B cell (primary cell): ENCODE results near the gene INF2. TPM values are rescaled to one million over a fixed set of nuclear protein-coding genes. Genes with fewer than 3 reads are reported as not detected.

Experiments
- ATAC-seq: fragments of 200-7000 bp; cut with Tn5 transposase; one replicate; pipeline ENCODE4 v1.10.0; 2021; ENCODE audit warnings: low read depth, mild to moderate bottlenecking, moderate number of reproducible peaks, moderate library complexity
- CTCF ChIA-PET: fragments of 350-600 bp; sonication (Branson Sonifier 250); formaldehyde crosslinking; loops from one replicate; lab custom pipeline; 2021; ENCODE audit warnings: antibody characterized with exemption, inconsistent platforms; lab: Charles Lee
- POLR2A ChIA-PET: fragments of 350-600 bp; sonication (Branson Sonifier 250); formaldehyde crosslinking; loops from one replicate; lab custom pipeline; 2021; ENCODE audit warnings: antibody characterized with exemption; lab: Charles Lee
- DNase-seq: peaks from one replicate; pipeline ENCODE4 v3.0.0; 2013
- H2AFZ ChIP-seq: 2 replicates; pipeline ENCODE4 v1.6.1; 2012; ENCODE audit warnings: mild to moderate bottlenecking, low read depth, low read length; ENCODE audit not compliant: insufficient read depth, poor library complexity, severe bottlenecking
- H3K27ac ChIP-seq, 2 donors: 1 replicate in 1 of 2; 2 replicates in 1 of 2; pipeline ENCODE4 v1.5.1; 2012 to 2013; ENCODE audit warnings: low read length in 2 of 2, mild to moderate bottlenecking in 2 of 2, moderate library complexity in 1 of 2
- H3K27me3 ChIP-seq, 4 experiments: fragments of 200-600 bp in 1 of 4; sonication (generic) in 1 of 4; replicated peaks in 1 of 4; 1 replicate in 2 of 4; 2 replicates in 2 of 4; pipeline versions ENCODE4 v1.6.1 to v1.7.0; 2013 to 2016; ENCODE audit warnings: low read length in 3 of 4, mild to moderate bottlenecking in 2 of 4, mixed read lengths in 1 of 4, moderate library complexity in 1 of 4; ENCODE audit not compliant: insufficient read depth in 4 of 4, control insufficient read depth in 3 of 4; ENCODE audit errors: control extremely low read depth in 1 of 4
- H3K36me3 ChIP-seq, 2 experiments: replicated peaks in 1 of 2; 1 replicate in 1 of 2; 2 replicates in 1 of 2; pipeline versions ENCODE4 v1.6.1 to v1.7.1; 2013; ENCODE audit warnings: low read length in 1 of 2; ENCODE audit not compliant: insufficient read depth in 2 of 2, control insufficient read depth in 1 of 2; ENCODE audit errors: control extremely low read depth in 1 of 2, extremely low read depth in 1 of 2
- H3K4me1 ChIP-seq, 2 donors: fragments of 200-600 bp in 1 of 2; sonication (generic) in 1 of 2; 1 replicate in 1 of 2; 2 replicates in 1 of 2; pipeline versions ENCODE4 v1.5.1 to v1.6.1; 2013 to 2017; ENCODE audit warnings: low read length in 2 of 2; ENCODE audit not compliant: control insufficient read depth in 2 of 2, insufficient read depth in 2 of 2
- H3K4me2 ChIP-seq: replicated peaks from 2 replicates; pipeline ENCODE3; 2012; ENCODE audit warnings: mild to moderate bottlenecking, low read depth, low read length; ENCODE audit not compliant: poor library complexity, severe bottlenecking
- H3K4me3 ChIP-seq, 5 experiments: fragments of 200-600 bp in 1 of 5; sonication (generic) in 1 of 5; 1 replicate in 3 of 5; 2 replicates in 2 of 5; pipeline versions ENCODE4 v1.5.1 to v1.7.0; 2011 to 2016; ENCODE audit warnings: low read length in 4 of 5, mild to moderate bottlenecking in 4 of 5, low read depth in 2 of 5, control low read depth in 1 of 5, moderate library complexity in 1 of 5; ENCODE audit not compliant: insufficient read depth in 1 of 5; ENCODE audit errors: control extremely low read depth in 1 of 5, extremely low read depth in 1 of 5
- H3K79me2 ChIP-seq: fragments of 200-600 bp; sonication (generic); one replicate; pipeline ENCODE4 v1.6.0; 2016; ENCODE audit warnings: low read length; ENCODE audit not compliant: control insufficient read depth, insufficient read depth
- H3K9ac ChIP-seq: fragments of 200-600 bp; sonication (generic); 2 replicates; pipeline ENCODE4 v1.6.1; 2017; ENCODE audit warnings: mild to moderate bottlenecking, low read length, moderate library complexity
- H3K9me3 ChIP-seq, 3 donors: one replicate each; pipeline versions ENCODE4 v1.6.1 to v1.7.1; 2013; ENCODE audit warnings: low read length in 2 of 3; ENCODE audit not compliant: control insufficient read depth in 2 of 3, insufficient read depth in 1 of 3; ENCODE audit errors: control extremely low read depth in 1 of 3
- H4K20me1 ChIP-seq: 2 replicates; pipeline ENCODE4 v1.6.0; 2012; ENCODE audit warnings: mild to moderate bottlenecking, low read length; ENCODE audit not compliant: insufficient read depth, control insufficient read depth, poor library complexity, severe bottlenecking
- H3K27ac Mint-ChIP-seq: one replicate; pipeline ENCODE4 v1.8.0; 2021; ENCODE audit warnings: mixed read lengths
- H3K27me3 Mint-ChIP-seq: one replicate; pipeline ENCODE4 v1.8.0; 2021; ENCODE audit warnings: mixed read lengths
- H3K4me1 Mint-ChIP-seq: one replicate; pipeline ENCODE4 v1.8.0; 2021; ENCODE audit warnings: mixed read lengths
- H3K4me3 Mint-ChIP-seq: one replicate; pipeline ENCODE4 v1.8.0; 2021; ENCODE audit warnings: mixed read lengths
- H3K9me3 Mint-ChIP-seq: one replicate; pipeline ENCODE4 v1.8.0; 2022; ENCODE audit warnings: mixed read lengths; ENCODE audit not compliant: insufficient read depth
- EZH2 ChIP-seq: IDR thresholded peaks from 2 replicates; pipeline ENCODE4 v1.6.1; 2012; ENCODE audit warnings: borderline replicate concordance, low read depth, mild to moderate bottlenecking, moderate library complexity, low read length; ENCODE audit not compliant: insufficient read depth, poor library complexity, severe bottlenecking
- WGBS: methylation state at CpG from one replicate; pipeline ENCODE4 v1.1.5; 2013; ENCODE audit warnings: missing lambda C conversion rate; ENCODE audit not compliant: insufficient coverage; 5-methylcytosine and 5-hydroxymethylcytosine counted together
- intact Hi-C: fragments of 100-400 bp; cut with micrococcal nuclease; formaldehyde crosslinking; loops from one replicate; pipeline ENCODE4 v1.10.0; 2022
- polyA plus RNA-seq: library from polyadenylated mRNA; depleted of rRNA; stranded (reverse); fragments of >200 nt; gene quantifications from 2 replicates; pipeline ENCODE4 v1.2.3, GENCODE V29; 2012
- total RNA-seq, 2 donors: library from RNA; stranded (reverse); fragments of 120-200 nt in 1 of 2; gene quantifications; 1 replicate in 1 of 2; 2 replicates in 1 of 2; pipeline versions ENCODE4 v1.2.3 to v1.2.4, GENCODE V29; 2013 to 2022
- TF ChIP-seq, protein P1 (sequence below): fragments of 200-600 bp; IDR thresholded peaks from one replicate; pipeline ENCODE4 v1.8.0; 2022; ENCODE audit warnings: antibody characterized with exemption, mild to moderate bottlenecking

The INF2 gene
- total and polyA plus RNA-seq, 2 donors (not counting 1 experiment from before 2014, with no cell fraction given): 90.2 to 100 TPM

DNA sequence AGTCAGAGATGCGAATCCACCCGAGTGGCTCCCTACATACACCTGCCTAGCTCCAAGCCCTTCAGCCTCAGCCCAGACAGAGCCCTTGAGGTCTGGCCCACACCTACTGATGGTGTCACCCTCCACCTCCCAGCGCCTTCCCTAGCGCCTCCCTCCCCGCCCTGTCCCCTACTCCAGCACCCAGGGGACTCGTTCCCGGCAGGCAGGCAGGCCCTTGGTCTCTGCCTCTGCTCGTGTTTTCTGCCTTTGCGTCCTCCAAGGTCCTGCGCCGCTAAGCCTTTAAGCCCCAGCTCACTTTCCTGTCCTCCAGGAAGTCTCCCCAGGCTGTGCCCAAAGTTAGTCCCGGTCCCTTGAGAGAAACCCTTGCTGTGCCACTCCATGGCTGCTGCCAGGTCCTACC, 12.7 kb downstream of the INF2 start:
- Mint-ChIP-seq H3K4me3 (no peak overlapping the region), H3K27me3 (no peaks in the 10 kb centered on the region), H3K27ac (no peak overlapping the region), H3K9me3 (no peaks in the 10 kb centered on the region), H3K4me1 (peaks cover 6% of the 10 kb centered on the region)
- 93% methylated on average over 12 of the region's 12 CpGs for WGBS
- Histone ChIP-seq H2AFZ (no peak overlapping the region), H3K36me3 (peaks cover 0 to 29% of the 10 kb centered on the region in 2 experiments), H4K20me1 (peaks cover 38% of the 10 kb centered on the region), H3K27ac (no peak overlapping the region), H3K4me2 (no peak overlapping the region), H3K9ac (no peak overlapping the region), H3K4me1 (peaks cover 0 to 3% of the 10 kb centered on the region in 2 donors), H3K9me3 (no peaks in the 10 kb centered on the region), H3K4me3 (no peak overlapping the region), H3K79me2 (peaks cover 16% of the 10 kb centered on the region), H3K27me3 (no peaks in the 10 kb centered on the region)
- no peak for ATAC-seq
- no peak for TF ChIP-seq EZH2
- POLR2A ChIA-PET: no interaction called here
- CTCF ChIA-PET: no interaction called here
- DNase-seq: no peak
- intact Hi-C loops: no loop called here

DNA sequence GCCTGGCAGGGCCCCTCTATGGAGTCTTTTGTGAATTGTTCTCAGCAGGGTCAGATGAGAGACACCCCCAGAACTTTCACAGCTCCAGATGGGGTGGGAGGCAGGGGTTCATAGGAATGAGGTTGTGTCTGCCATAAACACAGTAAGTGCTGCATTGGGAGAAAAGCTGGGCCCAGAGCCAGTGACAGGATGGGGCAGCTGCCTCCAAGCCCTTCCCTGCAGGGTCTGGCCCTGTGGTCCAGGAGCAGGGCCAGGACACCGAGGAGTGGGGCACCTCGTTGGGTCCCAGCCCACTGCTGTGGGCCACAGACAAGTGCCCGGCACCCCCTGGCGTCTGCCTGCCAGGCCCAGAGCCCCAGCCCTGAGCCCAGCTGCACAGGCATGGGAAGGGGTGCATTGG, 13.3 kb downstream of the INF2 start:
- CTCF ChIA-PET: no interaction called here
- Histone ChIP-seq H3K4me1 (no peaks in the 10 kb centered on the region), H3K4me2 (no peak overlapping the region), H4K20me1 (peaks cover 33% of the 10 kb centered on the region), H3K4me3 (no peak overlapping the region), H3K27ac (no peak overlapping the region), H3K36me3 (peaks cover 0 to 29% of the 10 kb centered on the region in 2 experiments), H3K9me3 (no peaks in the 10 kb centered on the region), H3K27me3 (no peaks in the 10 kb centered on the region), H3K9ac (no peak overlapping the region), H2AFZ (no peak overlapping the region), H3K79me2 (peaks cover 11% of the 10 kb centered on the region)
- 100% methylated on average over 4 of the region's 4 CpGs for WGBS
- no peak for DNase-seq
- Mint-ChIP-seq H3K27me3 (no peaks in the 10 kb centered on the region), H3K27ac (no peak overlapping the region), H3K4me3 (no peak overlapping the region), H3K4me1 (peaks cover 6% of the 10 kb centered on the region), H3K9me3 (no peaks in the 10 kb centered on the region)
- no peak for ATAC-seq
- intact Hi-C loops: no loop called here
- no peak for TF ChIP-seq EZH2
- TF ChIP-seq, protein P1, sequence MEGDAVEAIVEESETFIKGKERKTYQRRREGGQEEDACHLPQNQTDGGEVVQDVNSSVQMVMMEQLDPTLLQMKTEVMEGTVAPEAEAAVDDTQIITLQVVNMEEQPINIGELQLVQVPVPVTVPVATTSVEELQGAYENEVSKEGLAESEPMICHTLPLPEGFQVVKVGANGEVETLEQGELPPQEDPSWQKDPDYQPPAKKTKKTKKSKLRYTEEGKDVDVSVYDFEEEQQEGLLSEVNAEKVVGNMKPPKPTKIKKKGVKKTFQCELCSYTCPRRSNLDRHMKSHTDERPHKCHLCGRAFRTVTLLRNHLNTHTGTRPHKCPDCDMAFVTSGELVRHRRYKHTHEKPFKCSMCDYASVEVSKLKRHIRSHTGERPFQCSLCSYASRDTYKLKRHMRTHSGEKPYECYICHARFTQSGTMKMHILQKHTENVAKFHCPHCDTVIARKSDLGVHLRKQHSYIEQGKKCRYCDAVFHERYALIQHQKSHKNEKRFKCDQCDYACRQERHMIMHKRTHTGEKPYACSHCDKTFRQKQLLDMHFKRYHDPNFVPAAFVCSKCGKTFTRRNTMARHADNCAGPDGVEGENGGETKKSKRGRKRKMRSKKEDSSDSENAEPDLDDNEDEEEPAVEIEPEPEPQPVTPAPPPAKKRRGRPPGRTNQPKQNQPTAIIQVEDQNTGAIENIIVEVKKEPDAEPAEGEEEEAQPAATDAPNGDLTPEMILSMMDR: no peak
- POLR2A ChIA-PET: no interaction called here
